Neural cell (in vitro differentiated cells): ENCODE results near the gene MED4. TPM values are rescaled to one million over a fixed set of nuclear protein-coding genes. Genes with fewer than 3 reads are reported as not detected.

ENCODE experiments used
- H2AFZ ChIP-seq: fragments of 200-600, 300-800 bp; sonication (generic), shearing (Covaris generic); 2 replicates; pipeline ENCODE4 v1.6.0; 2014; ENCODE audit warnings: low read depth, mild to moderate bottlenecking, antibody characterized with exemption, low read length, moderate library complexity
- H3F3A ChIP-seq: fragments of 200-600 bp; shearing (Covaris generic); 2 replicates; pipeline ENCODE4 v1.6.1; 2016; ENCODE audit warnings: mild to moderate bottlenecking, moderate library complexity, mixed read lengths, antibody characterized with exemption, low read length; ENCODE audit not compliant: insufficient read depth, poor library complexity, severe bottlenecking
- H3K27ac ChIP-seq: fragments of 200-600, 300-800 bp; sonication (generic), shearing (Covaris generic); 2 replicates; pipeline ENCODE4 v1.5.1; 2014; ENCODE audit warnings: mild to moderate bottlenecking, low read length, moderate library complexity
- H3K27me3 ChIP-seq: fragments of 300-800, 200-600 bp; sonication (generic), shearing (Covaris generic); 2 replicates; pipeline ENCODE4 v1.6.0; 2014; ENCODE audit warnings: mild to moderate bottlenecking, low read depth, low read length, moderate library complexity; ENCODE audit not compliant: insufficient read depth
- H3K36me3 ChIP-seq: fragments of 300-800, 200-600 bp; sonication (generic), shearing (Covaris generic); 2 replicates; pipeline ENCODE4 v1.5.1; 2014; ENCODE audit warnings: mild to moderate bottlenecking, antibody characterized with exemption, low read length, moderate library complexity; ENCODE audit not compliant: insufficient read depth
- H3K4me2 ChIP-seq: fragments of 300-800, 200-600 bp; sonication (generic), shearing (Covaris generic); 2 replicates; pipeline ENCODE4 v1.6.0; 2014; ENCODE audit warnings: mild to moderate bottlenecking, low read length
- H3K4me3 ChIP-seq: fragments of 300-800, 200-600 bp; sonication (generic), shearing (Covaris generic); 2 replicates; pipeline ENCODE4 v1.5.1; 2014; ENCODE audit warnings: mild to moderate bottlenecking, low read length, moderate library complexity
- H3K79me2 ChIP-seq: fragments of 200-600 bp; shearing (Covaris generic); replicated peaks from 2 replicates; pipeline ENCODE4 v1.6.0; 2014; ENCODE audit warnings: mild to moderate bottlenecking, low read length, moderate library complexity; ENCODE audit not compliant: insufficient read depth
- H3K9ac ChIP-seq: fragments of 300-800, 200-600 bp; sonication (generic), shearing (Covaris generic); 2 replicates; pipeline ENCODE4 v1.6.1; 2016; ENCODE audit warnings: mild to moderate bottlenecking, low read length, mixed read lengths
- H3K9me2 ChIP-seq: fragments of 200-600 bp; shearing (Covaris generic); 2 replicates; pipeline ENCODE4 v1.6.1; 2016; ENCODE audit warnings: mild to moderate bottlenecking, low read length, mixed read lengths; ENCODE audit not compliant: insufficient read depth
- H3K9me3 ChIP-seq: fragments of 200-600, 300-800 bp; sonication (generic), shearing (Covaris generic); 2 replicates; pipeline ENCODE4 v1.6.1; 2016; ENCODE audit warnings: mild to moderate bottlenecking, mixed run types, low read length, moderate library complexity, mixed read lengths
- H4K20me1 ChIP-seq: fragments of 200-600 bp; shearing (Covaris generic); 2 replicates; pipeline ENCODE4 v1.6.1; 2016; ENCODE audit warnings: mild to moderate bottlenecking, mixed run types; ENCODE audit not compliant: insufficient read depth
- CTCF ChIP-seq: fragments of 450-650 bp; IDR thresholded peaks from 2 replicates; pipeline ENCODE4 v1.5.1; 2014; ENCODE audit warnings: antibody characterized with exemption, mild to moderate bottlenecking, moderate library complexity; ENCODE audit not compliant: poor library complexity, severe bottlenecking
- EP300 ChIP-seq: fragments of 450-650 bp; conservative IDR thresholded peaks from 2 replicates; pipeline ENCODE4 v1.6.1; 2014; ENCODE audit warnings: antibody characterized with exemption, mild to moderate bottlenecking, moderate library complexity; ENCODE audit not compliant: poor library complexity, severe bottlenecking
- EZH2 ChIP-seq: fragments of 200-600, 300-800 bp; shearing (Covaris generic), sonication (generic); IDR thresholded peaks from 2 replicates; pipeline ENCODE4 v1.6.1; 2014; ENCODE audit warnings: antibody characterized with exemption, low read length, borderline replicate concordance, mild to moderate bottlenecking; ENCODE audit not compliant: insufficient read depth, poor library complexity, severe bottlenecking
- MXI1 ChIP-seq: fragments of 450-650 bp; conservative IDR thresholded peaks from 2 replicates; pipeline ENCODE4 v1.6.1; 2014; ENCODE audit warnings: antibody characterized with exemption, mild to moderate bottlenecking; ENCODE audit not compliant: poor library complexity, severe bottlenecking
- POLR2AphosphoS5 ChIP-seq: IDR thresholded peaks from 2 replicates; pipeline ENCODE4 v1.6.1; 2012
- RAD21 ChIP-seq: fragments of 450-650 bp; conservative IDR thresholded peaks from 2 replicates; pipeline ENCODE4 v1.6.1; 2014; ENCODE audit warnings: antibody characterized with exemption, mild to moderate bottlenecking, moderate library complexity
- SMC3 ChIP-seq: fragments of 450-650 bp; conservative IDR thresholded peaks from 2 replicates; pipeline ENCODE4 v1.6.1; 2014; ENCODE audit warnings: antibody characterized with exemption, mild to moderate bottlenecking, moderate library complexity; ENCODE audit not compliant: poor library complexity
- TAF1 ChIP-seq: IDR thresholded peaks from 2 replicates; pipeline ENCODE4 v1.6.1; 2012; ENCODE audit warnings: low read depth
- polyA plus RNA-seq: library from polyadenylated mRNA; depleted of rRNA; stranded (reverse); fragments of >200 nt; gene quantifications from 2 replicates; pipeline ENCODE4 v1.2.3, GENCODE V29; 2014
- TF ChIP-seq, protein P1 (sequence below): IDR thresholded peaks from 2 replicates; pipeline ENCODE4 v1.6.1; 2012; ENCODE audit warnings: borderline replicate concordance

MED4 gene
- polyA plus RNA-seq, 1 donor from 2014 or later = 87.5 TPM

DNA sequence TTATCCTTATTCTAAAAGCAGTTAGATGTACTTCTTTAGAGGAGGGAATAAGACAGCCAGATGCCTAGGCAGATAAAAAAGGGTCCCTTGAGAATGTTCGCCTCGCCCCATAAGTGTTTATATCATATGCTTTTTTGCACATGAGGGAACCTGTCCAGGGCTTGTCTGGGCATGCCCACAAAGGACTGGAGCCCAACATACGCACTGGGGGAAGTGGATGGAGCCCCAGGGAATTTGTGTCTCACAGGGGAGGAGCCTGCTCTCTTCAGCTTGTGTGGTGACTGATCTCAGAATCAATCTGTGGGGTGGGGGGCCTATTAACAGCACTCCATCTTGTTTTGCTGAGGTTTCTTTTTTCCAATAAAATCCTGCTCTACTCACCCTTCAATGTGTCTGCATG is 22.6 kb downstream of the MED4 start:
- H3K9me2 ChIP-seq = no peaks in the 10 kb centered on the region
- H3K4me2 ChIP-seq = no peak overlapping the region
- no peaks in the 10 kb centered on the region for H3F3A ChIP-seq
- H3K9ac ChIP-seq = no peak overlapping the region
- no peak overlapping the region for H3K4me3 ChIP-seq
- H3K36me3 ChIP-seq = peaks cover 62% of the 10 kb centered on the region
- TF ChIP-seq MXI1 (no peak), SMC3 (no peak)
- no peaks in the 10 kb centered on the region for H3K27me3 ChIP-seq
- H2AFZ ChIP-seq = no peak overlapping the region
- H3K9me3 ChIP-seq = peaks cover 12% of the 10 kb centered on the region
- no peaks in the 10 kb centered on the region for H3K79me2 ChIP-seq
- H4K20me1 ChIP-seq = no peaks in the 10 kb centered on the region
- H3K27ac ChIP-seq = no peak overlapping the region

DNA sequence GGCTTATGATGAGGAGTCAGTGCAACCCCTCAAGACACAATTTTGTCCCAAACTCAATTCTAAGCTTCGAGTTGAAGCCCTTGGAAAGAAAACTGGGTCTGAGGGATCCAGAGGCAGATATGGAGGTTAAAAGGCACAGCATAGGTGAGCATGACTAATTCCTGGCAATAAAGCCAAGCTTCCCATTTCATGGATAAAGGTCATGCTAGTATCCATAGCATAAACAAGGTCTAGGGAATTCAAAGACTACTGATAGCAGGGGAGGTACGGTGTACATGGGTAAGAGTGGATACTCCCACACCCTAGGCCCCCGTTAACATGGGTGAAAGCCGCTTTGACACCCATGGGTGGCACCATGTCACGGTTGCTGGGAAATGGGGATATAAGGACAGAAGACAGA is 24.0 kb downstream of the MED4 start:
- Histone ChIP-seq H3K27ac (no peak overlapping the region), H3K4me2 (no peak overlapping the region), H3K36me3 (peaks cover 71% of the 10 kb centered on the region), H2AFZ (no peak overlapping the region), H4K20me1 (no peaks in the 10 kb centered on the region), H3F3A (no peaks in the 10 kb centered on the region), H3K9me3 (peaks cover 12% of the 10 kb centered on the region), H3K79me2 (no peaks in the 10 kb centered on the region), H3K27me3 (no peaks in the 10 kb centered on the region), H3K9ac (no peak overlapping the region), H3K4me3 (no peak overlapping the region), H3K9me2 (no peaks in the 10 kb centered on the region)
- TF ChIP-seq POLR2AphosphoS5 = no peak
- TF ChIP-seq SMC3 = no peak
- no peak for TF ChIP-seq CTCF
- no peak for TF ChIP-seq MXI1
- TF ChIP-seq RAD21 = no peak
- no peak for TF ChIP-seq TAF1
- no peak for TF ChIP-seq EP300
- no peak for TF ChIP-seq EZH2
- TF ChIP-seq, protein P1, sequence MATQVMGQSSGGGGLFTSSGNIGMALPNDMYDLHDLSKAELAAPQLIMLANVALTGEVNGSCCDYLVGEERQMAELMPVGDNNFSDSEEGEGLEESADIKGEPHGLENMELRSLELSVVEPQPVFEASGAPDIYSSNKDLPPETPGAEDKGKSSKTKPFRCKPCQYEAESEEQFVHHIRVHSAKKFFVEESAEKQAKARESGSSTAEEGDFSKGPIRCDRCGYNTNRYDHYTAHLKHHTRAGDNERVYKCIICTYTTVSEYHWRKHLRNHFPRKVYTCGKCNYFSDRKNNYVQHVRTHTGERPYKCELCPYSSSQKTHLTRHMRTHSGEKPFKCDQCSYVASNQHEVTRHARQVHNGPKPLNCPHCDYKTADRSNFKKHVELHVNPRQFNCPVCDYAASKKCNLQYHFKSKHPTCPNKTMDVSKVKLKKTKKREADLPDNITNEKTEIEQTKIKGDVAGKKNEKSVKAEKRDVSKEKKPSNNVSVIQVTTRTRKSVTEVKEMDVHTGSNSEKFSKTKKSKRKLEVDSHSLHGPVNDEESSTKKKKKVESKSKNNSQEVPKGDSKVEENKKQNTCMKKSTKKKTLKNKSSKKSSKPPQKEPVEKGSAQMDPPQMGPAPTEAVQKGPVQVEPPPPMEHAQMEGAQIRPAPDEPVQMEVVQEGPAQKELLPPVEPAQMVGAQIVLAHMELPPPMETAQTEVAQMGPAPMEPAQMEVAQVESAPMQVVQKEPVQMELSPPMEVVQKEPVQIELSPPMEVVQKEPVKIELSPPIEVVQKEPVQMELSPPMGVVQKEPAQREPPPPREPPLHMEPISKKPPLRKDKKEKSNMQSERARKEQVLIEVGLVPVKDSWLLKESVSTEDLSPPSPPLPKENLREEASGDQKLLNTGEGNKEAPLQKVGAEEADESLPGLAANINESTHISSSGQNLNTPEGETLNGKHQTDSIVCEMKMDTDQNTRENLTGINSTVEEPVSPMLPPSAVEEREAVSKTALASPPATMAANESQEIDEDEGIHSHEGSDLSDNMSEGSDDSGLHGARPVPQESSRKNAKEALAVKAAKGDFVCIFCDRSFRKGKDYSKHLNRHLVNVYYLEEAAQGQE = no peak

DNA sequence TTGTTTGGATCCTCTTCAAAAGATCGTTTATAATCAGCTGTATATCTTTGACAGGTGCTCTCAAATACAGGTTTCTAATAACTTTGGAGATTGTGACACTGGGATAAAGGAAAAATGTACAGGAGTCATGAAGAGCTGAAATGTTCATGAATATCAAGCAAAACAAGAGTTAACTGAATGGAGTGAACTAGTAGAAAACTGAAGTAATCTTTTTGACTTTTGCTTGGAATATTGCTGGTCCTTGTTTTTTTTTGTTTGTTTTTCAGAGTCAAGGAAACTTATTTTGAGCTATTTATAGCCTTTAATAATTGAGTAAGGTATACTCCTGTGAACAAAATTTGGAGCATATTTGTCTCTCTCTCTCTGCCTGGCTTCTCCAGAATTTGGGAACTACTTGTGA is 25.3 kb downstream of the MED4 start:
- Histone ChIP-seq H2AFZ (no peak overlapping the region), H3K27me3 (no peaks in the 10 kb centered on the region), H4K20me1 (no peaks in the 10 kb centered on the region), H3F3A (no peaks in the 10 kb centered on the region), H3K4me3 (no peak overlapping the region), H3K9me2 (no peaks in the 10 kb centered on the region), H3K9me3 (peaks cover 12% of the 10 kb centered on the region), H3K36me3 (peaks cover 62% of the 10 kb centered on the region), H3K9ac (no peak overlapping the region), H3K4me2 (no peak overlapping the region), H3K79me2 (no peaks in the 10 kb centered on the region), H3K27ac (no peak overlapping the region)
- TF ChIP-seq POLR2AphosphoS5 (no peak), EP300 (no peak), SMC3 (no peak), MXI1 (no peak), CTCF (no peak)
